ENCODE results near the gene ALX4.

Gene ALX4

DNA sequence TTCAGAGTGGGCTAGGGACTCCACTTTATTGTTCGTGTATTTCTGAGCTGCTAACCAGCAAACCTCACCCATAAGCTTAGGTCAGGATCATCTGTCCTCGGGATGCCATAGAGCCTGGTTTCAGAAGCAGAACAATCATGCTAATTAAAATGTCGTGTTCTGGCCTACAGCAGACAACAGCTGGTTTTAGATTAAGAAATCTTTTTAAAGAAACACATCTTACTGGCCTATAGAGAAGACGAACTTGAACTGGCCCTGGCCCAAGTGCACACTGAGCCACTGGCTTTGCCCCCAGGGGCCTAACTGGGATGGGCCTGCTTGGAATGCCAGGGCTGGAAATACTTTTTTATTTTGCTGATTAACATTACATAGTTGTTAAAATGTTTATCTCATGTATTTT lies 63.2 kb downstream of the ALX4 start:
- POLR2A ChIA-PET (ENCODE audit: low non-redundant PET), result no interaction called here
- H3K27ac ChIP-seq, result no peak overlapping the region
- CTCF ChIA-PET, result no interaction called here
- TF ChIP-seq, protein P1, sequence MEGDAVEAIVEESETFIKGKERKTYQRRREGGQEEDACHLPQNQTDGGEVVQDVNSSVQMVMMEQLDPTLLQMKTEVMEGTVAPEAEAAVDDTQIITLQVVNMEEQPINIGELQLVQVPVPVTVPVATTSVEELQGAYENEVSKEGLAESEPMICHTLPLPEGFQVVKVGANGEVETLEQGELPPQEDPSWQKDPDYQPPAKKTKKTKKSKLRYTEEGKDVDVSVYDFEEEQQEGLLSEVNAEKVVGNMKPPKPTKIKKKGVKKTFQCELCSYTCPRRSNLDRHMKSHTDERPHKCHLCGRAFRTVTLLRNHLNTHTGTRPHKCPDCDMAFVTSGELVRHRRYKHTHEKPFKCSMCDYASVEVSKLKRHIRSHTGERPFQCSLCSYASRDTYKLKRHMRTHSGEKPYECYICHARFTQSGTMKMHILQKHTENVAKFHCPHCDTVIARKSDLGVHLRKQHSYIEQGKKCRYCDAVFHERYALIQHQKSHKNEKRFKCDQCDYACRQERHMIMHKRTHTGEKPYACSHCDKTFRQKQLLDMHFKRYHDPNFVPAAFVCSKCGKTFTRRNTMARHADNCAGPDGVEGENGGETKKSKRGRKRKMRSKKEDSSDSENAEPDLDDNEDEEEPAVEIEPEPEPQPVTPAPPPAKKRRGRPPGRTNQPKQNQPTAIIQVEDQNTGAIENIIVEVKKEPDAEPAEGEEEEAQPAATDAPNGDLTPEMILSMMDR (conservative IDR thresholded peaks at IDR 0.05; ENCODE audit: low read depth), result no peak
- no peak for DNase-seq (ENCODE audit: low spot score)

GRCh38 chr11:44244639-44245310 lies 65.2 kb downstream of the ALX4 start:
- no peak for DNase-seq (ENCODE audit: low spot score)
- ChIA-PET CTCF (no interaction called here), POLR2A (ENCODE audit: low non-redundant PET) (no interaction called here)
- no peak overlapping the region for H3K27ac ChIP-seq
- TF ChIP-seq, protein P1 (conservative IDR thresholded peaks at IDR 0.05; ENCODE audit: low read depth), result no peak

DNA sequence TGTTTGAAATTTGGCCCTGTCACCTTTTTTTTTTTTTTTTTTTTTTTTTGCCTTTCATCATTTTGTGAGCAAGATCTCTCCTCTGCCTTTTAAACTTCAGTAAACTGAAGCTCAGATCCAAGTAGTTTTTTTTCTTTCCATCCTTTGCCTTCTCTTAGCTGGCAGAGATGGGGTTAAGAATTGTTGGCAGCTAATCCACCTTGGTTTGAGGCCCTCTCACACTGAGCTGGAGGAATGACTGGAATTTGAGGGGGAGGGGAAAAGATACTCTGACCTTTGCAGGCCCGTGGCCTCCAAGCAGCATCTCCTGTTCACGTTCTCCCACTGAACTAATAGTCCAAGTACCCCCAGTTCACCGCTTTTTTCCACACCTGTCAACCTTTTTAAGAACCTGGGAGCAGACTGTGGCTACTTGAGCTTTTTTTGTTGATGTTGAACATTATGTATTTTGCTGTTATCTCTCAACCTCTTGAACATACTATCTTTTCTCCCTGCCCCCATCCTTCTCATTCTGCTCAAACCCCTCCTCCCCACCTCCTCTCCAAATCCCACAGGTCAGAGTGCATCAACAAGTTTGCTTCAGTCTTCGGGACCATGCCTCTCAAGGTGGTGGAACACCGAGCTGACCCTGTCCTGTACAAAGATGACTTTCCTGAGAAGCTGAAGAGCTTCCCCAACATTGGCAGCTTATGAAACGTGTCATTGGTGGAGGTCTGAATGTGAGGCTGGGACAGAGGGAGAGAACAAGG lies 66.2 kb downstream of the ALX4 start:
- CTCF ChIA-PET, result no interaction called here
- POLR2A ChIA-PET (ENCODE audit: low non-redundant PET), result interaction anchor here (0.5 kb wide), 1 partner anchor 312 kb away, joined by 9 read pairs; no protein-coding TSS in a partner anchor
- peak; percentile 26 for DNase-seq (ENCODE audit: low spot score)
- no peak overlapping the region for H3K27ac ChIP-seq
- TF ChIP-seq, protein P1 (conservative IDR thresholded peaks at IDR 0.05; ENCODE audit: low read depth), result no peak

GRCh38 chr11:44243086-44243485 lies 66.9 kb downstream of the ALX4 start:
- ChIA-PET POLR2A (ENCODE audit: low non-redundant PET) (interaction anchor here (0.5 kb wide), 1 partner anchor 313 kb away, joined by 9 read pairs; no protein-coding TSS in a partner anchor), CTCF (interaction anchor here (0.6 kb wide), 1 partner anchor 82 kb away, joined by 4 read pairs; no protein-coding TSS in a partner anchor)
- TF ChIP-seq, protein P1 (conservative IDR thresholded peaks at IDR 0.05; ENCODE audit: low read depth), result no peak
- no peak overlapping the region for H3K27ac ChIP-seq
- DNase-seq (ENCODE audit: low spot score), result no peak

- ChIA-PET POLR2A (ENCODE audit: low non-redundant PET) (no interaction called here), CTCF (no interaction called here)
- no peak overlapping the region for H3K27ac ChIP-seq
- DNase-seq (ENCODE audit: low spot score), result no peak
- TF ChIP-seq, protein P1 (conservative IDR thresholded peaks at IDR 0.05; ENCODE audit: low read depth), result no peak
Measured at GRCh38 chr11:44241851-44242250, 68.1 kb downstream of the ALX4 start.

GRCh38 chr11:44237156-44237555 lies 72.8 kb downstream of the ALX4 start:
- POLR2A ChIA-PET (ENCODE audit: low non-redundant PET), result no interaction called here
- no peak overlapping the region for H3K27ac ChIP-seq
- TF ChIP-seq, protein P1 (conservative IDR thresholded peaks at IDR 0.05; ENCODE audit: low read depth), result no peak
- no peak for DNase-seq (ENCODE audit: low spot score)
- CTCF ChIA-PET, result no interaction called here

All from RWPE1 (cell line).